ENCODE data around the gene RFX2. TPM values are rescaled to one million over a fixed set of nuclear protein-coding genes. Genes with fewer than 3 reads are reported as not detected.

The RFX2 gene
- total and polyA plus RNA-seq, 10 of the 15 experiments (the other 5 are each of a cell fraction or from before 2014, with no cell fraction given) = 3.2 to 9.8 (median 4.7) TPM

DNA sequence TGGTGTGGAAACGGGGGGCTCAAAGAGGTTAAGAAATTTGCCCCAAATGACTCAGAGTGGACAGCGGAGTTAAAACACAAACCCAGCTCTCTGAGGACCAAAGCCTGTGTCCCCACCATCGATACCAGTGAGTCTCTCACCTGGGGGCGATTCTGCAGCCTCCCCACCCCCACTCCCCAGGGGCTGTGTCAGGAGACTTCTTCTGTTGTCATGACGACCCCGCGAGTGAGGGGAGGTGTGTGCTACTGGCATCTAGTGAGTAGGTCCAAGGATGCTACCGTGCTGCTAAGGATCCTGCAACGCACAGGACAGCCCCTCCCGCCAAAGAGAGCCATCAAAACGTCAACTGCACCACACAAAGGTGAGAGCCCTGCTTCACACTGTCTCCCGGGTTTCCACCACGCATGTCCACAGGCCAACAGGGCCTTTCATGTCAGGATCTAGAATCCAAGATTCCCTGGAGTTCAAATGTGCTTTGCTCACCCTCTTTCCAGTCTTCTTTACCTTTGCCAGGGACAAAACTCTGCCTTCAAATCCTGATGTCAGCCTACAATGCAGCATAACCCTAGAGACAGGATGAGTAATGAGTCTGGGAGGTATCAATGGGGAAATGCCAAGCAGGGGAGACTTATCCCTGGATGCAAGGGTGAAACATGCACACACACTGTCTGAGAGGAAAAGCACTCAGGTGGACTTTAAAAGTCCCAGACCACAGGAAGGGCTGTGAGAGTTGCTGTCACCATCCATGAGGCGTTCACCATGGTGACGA lies 136.2 kb downstream of the RFX2 start:
- H3K4me1 ChIP-seq (ENCODE audit: control insufficient read depth, insufficient read depth, low read length) = peaks cover 21% of the 10 kb centered on the region
- H3K9ac ChIP-seq (ENCODE audit: control insufficient read depth, insufficient read depth, low read length) = no peak overlapping the region
- H3K27me3 ChIP-seq (replicated peaks in 1 of 2; ENCODE audit: control insufficient read depth in 2 of 2, insufficient read depth in 2 of 2, low read length in 1 of 2) = no peaks in the 10 kb centered on the region
- H3K79me2 ChIP-seq (ENCODE audit: control insufficient read depth, insufficient read depth, low read length) = peaks cover 87% of the 10 kb centered on the region
- 59% methylated on average over 15 of the region's 15 CpGs for WGBS (ENCODE audit: insufficient coverage, insufficient replicate concordance, low lambda C conversion rate, missing lambda C conversion rate)
- no peak for TF ChIP-seq NFIC (IDR thresholded peaks at IDR 0.05; ENCODE audit: low read depth, low read length)
- TF ChIP-seq, protein P1, sequence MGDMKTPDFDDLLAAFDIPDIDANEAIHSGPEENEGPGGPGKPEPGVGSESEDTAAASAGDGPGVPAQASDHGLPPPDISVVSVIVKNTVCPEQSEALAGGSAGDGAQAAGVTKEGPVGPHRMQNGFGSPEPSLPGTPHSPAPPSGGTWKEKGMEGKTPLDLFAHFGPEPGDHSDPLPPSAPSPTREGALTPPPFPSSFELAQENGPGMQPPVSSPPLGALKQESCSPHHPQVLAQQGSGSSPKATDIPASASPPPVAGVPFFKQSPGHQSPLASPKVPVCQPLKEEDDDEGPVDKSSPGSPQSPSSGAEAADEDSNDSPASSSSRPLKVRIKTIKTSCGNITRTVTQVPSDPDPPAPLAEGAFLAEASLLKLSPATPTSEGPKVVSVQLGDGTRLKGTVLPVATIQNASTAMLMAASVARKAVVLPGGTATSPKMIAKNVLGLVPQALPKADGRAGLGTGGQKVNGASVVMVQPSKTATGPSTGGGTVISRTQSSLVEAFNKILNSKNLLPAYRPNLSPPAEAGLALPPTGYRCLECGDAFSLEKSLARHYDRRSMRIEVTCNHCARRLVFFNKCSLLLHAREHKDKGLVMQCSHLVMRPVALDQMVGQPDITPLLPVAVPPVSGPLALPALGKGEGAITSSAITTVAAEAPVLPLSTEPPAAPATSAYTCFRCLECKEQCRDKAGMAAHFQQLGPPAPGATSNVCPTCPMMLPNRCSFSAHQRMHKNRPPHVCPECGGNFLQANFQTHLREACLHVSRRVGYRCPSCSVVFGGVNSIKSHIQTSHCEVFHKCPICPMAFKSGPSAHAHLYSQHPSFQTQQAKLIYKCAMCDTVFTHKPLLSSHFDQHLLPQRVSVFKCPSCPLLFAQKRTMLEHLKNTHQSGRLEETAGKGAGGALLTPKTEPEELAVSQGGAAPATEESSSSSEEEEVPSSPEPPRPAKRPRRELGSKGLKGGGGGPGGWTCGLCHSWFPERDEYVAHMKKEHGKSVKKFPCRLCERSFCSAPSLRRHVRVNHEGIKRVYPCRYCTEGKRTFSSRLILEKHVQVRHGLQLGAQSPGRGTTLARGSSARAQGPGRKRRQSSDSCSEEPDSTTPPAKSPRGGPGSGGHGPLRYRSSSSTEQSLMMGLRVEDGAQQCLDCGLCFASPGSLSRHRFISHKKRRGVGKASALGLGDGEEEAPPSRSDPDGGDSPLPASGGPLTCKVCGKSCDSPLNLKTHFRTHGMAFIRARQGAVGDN (IDR thresholded peaks at IDR 0.05) = no peak
- TF ChIP-seq STAT1 (conservative IDR thresholded peaks at IDR 0.05) = no peak
- no peak for TF ChIP-seq ZNF24 (IDR thresholded peaks at IDR 0.05)
- no peak for TF ChIP-seq FOXK2 (IDR thresholded peaks at IDR 0.05)
- no peak for TF ChIP-seq EZH2 (IDR thresholded peaks at IDR 0.05; ENCODE audit: borderline replicate concordance, control insufficient read depth, low read depth, low read length)
- TF ChIP-seq, protein P2, sequence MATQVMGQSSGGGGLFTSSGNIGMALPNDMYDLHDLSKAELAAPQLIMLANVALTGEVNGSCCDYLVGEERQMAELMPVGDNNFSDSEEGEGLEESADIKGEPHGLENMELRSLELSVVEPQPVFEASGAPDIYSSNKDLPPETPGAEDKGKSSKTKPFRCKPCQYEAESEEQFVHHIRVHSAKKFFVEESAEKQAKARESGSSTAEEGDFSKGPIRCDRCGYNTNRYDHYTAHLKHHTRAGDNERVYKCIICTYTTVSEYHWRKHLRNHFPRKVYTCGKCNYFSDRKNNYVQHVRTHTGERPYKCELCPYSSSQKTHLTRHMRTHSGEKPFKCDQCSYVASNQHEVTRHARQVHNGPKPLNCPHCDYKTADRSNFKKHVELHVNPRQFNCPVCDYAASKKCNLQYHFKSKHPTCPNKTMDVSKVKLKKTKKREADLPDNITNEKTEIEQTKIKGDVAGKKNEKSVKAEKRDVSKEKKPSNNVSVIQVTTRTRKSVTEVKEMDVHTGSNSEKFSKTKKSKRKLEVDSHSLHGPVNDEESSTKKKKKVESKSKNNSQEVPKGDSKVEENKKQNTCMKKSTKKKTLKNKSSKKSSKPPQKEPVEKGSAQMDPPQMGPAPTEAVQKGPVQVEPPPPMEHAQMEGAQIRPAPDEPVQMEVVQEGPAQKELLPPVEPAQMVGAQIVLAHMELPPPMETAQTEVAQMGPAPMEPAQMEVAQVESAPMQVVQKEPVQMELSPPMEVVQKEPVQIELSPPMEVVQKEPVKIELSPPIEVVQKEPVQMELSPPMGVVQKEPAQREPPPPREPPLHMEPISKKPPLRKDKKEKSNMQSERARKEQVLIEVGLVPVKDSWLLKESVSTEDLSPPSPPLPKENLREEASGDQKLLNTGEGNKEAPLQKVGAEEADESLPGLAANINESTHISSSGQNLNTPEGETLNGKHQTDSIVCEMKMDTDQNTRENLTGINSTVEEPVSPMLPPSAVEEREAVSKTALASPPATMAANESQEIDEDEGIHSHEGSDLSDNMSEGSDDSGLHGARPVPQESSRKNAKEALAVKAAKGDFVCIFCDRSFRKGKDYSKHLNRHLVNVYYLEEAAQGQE (IDR thresholded peaks at IDR 0.05; ENCODE audit: low read depth, low read length) = no peak
- TF ChIP-seq SIN3A (IDR thresholded peaks at IDR 0.05; ENCODE audit: low read depth, low read length) = no peak
- TF ChIP-seq BRCA1 (IDR thresholded peaks at IDR 0.05; ENCODE audit: low read depth, low read length) = no peak
- TF ChIP-seq, protein P3, sequence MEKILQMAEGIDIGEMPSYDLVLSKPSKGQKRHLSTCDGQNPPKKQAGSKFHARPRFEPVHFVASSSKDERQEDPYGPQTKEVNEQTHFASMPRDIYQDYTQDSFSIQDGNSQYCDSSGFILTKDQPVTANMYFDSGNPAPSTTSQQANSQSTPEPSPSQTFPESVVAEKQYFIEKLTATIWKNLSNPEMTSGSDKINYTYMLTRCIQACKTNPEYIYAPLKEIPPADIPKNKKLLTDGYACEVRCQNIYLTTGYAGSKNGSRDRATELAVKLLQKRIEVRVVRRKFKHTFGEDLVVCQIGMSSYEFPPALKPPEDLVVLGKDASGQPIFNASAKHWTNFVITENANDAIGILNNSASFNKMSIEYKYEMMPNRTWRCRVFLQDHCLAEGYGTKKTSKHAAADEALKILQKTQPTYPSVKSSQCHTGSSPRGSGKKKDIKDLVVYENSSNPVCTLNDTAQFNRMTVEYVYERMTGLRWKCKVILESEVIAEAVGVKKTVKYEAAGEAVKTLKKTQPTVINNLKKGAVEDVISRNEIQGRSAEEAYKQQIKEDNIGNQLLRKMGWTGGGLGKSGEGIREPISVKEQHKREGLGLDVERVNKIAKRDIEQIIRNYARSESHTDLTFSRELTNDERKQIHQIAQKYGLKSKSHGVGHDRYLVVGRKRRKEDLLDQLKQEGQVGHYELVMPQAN (conservative IDR thresholded peaks at IDR 0.05) = no peak
- TF ChIP-seq GATAD2B (conservative IDR thresholded peaks at IDR 0.05; ENCODE audit: low read depth) = no peak
- H3K27ac ChIP-seq (ENCODE audit: control insufficient read depth, insufficient read depth) = 0 out of 2 replicates have a peak overlapping the region, but pooled peaks have one; percentile 7
- no peaks in the 10 kb centered on the region for H3K9me3 ChIP-seq (replicated peaks; ENCODE audit: control insufficient read depth, insufficient read depth, low read length)
- H3K36me3 ChIP-seq (ENCODE audit: control insufficient read depth in 2 of 2, insufficient read depth in 2 of 2, low read length in 1 of 2) = peaks cover 6 to 11% of the 10 kb centered on the region in 2 experiments
- SMC1A ChIA-PET (ENCODE audit: uncharacterized antibody, unreplicated experiment) = interaction anchor here (1.0 to 2.2 kb wide), 3 partner anchors 13 to 170 kb away, joined by 3 to 10 read pairs (median 5); no protein-coding TSS in a partner anchor
- 0 out of 2 replicates have a peak overlapping the region, but pooled peaks have one; percentile 90 for H3K4me3 ChIP-seq
- in situ Hi-C loops (cut with MboI) = no loop called here
- peak overlapping the region; percentile 82 for H3K4me2 ChIP-seq (ENCODE audit: control insufficient read depth, insufficient read depth)
- no peak overlapping the region for H2AFZ ChIP-seq (ENCODE audit: control insufficient read depth, low read depth, low read length)
- RAD21 ChIA-PET (ENCODE audit: unreplicated experiment) = interaction anchor here (1.5 to 1.6 kb wide), 2 partner anchors 14 to 170 kb away, joined by 6 to 7 read pairs; no protein-coding TSS in a partner anchor
- intact Hi-C loops (cut with micrococcal nuclease; ENCODE audit: unreplicated experiment) = no loop called here
- H4K20me1 ChIP-seq (ENCODE audit: control insufficient read depth, insufficient read depth) = peaks cover 15% of the 10 kb centered on the region; the same call in 1 of the 2 replicates
- FAIRE-seq (no peak), ATAC-seq (no peak), DNase-seq (ENCODE audit: low read depth, low spot score) (no peak)
- CTCF ChIA-PET = interaction anchor here (1.0 to 2.9 kb wide), 4 partner anchors 10 to 170 kb away, joined by 4 to 9 read pairs (median 4); no protein-coding TSS in a partner anchor
- BruUV-seq (replicated peaks) = TSS peak; percentile 2
- POLR2A ChIA-PET = interaction anchor here (0.5 kb wide), 1 partner anchor 19 kb away, joined by 3 read pairs; no protein-coding TSS in a partner anchor
